CD4-positive, alpha-beta T cell (primary cell): ENCODE measurements around the gene ZKSCAN3. TPM values are rescaled to one million over a fixed set of nuclear protein-coding genes. Genes with fewer than 3 reads are reported as not detected.
"Not testable (repeated sequence)": the region's sequence is repeated elsewhere in the genome, so short reads cannot be mapped to it uniquely, and the experiment has no call there.

ENCODE experiments used
- ATAC-seq: fragments of 200-7000 bp; cut with Tn5 transposase; one replicate; pipeline ENCODE4 v1.10.0; 2022; ENCODE audit warnings: mild to moderate bottlenecking; ENCODE audit not compliant: poor library complexity
- CTCF ChIA-PET: fragments of 350-600 bp; sonication (Branson Sonifier 250); formaldehyde crosslinking; loops from one replicate; lab custom pipeline; 2021; ENCODE audit warnings: antibody characterized with exemption, inconsistent platforms; lab: Charles Lee
- POLR2A ChIA-PET: fragments of 350-600 bp; sonication (Branson Sonifier 250); formaldehyde crosslinking; loops from one replicate; lab custom pipeline; 2021; ENCODE audit warnings: antibody characterized with exemption, inconsistent platforms; lab: Charles Lee
- DNase-seq, 14 experiments: peaks; one replicate each; pipeline ENCODE4 v3.0.0-alpha.2; 2013 to 2020; ENCODE audit warnings: mixed read lengths in 2 of 14
- H3K27ac ChIP-seq, 2 donors: one replicate each; pipeline versions ENCODE4 v1.5.1 to v1.7.0; 2013; ENCODE audit warnings: low read length in 2 of 2, low read depth in 1 of 2, mild to moderate bottlenecking in 1 of 2
- H3K27me3 ChIP-seq, 2 experiments: 1 replicate in 1 of 2; 2 replicates in 1 of 2; pipeline versions ENCODE4 v1.6.1 to v1.7.0; 2013; ENCODE audit warnings: low read length in 2 of 2, control low read depth in 1 of 2, mild to moderate bottlenecking in 1 of 2, moderate library complexity in 1 of 2; ENCODE audit not compliant: insufficient read depth in 2 of 2, control insufficient read depth in 1 of 2
- H3K36me3 ChIP-seq: one replicate; pipeline ENCODE4 v1.6.1; 2013; ENCODE audit warnings: low read length, control low read depth; ENCODE audit not compliant: insufficient read depth
- H3K4me1 ChIP-seq: one replicate; pipeline ENCODE4 v1.6.1; 2013; ENCODE audit warnings: low read length, control low read depth; ENCODE audit not compliant: insufficient read depth
- H3K4me3 ChIP-seq: one replicate; pipeline ENCODE4 v1.5.1; 2013; ENCODE audit warnings: mild to moderate bottlenecking, low read length, moderate library complexity
- H3K9me3 ChIP-seq, 2 experiments: 1 replicate in 1 of 2; 2 replicates in 1 of 2; pipeline versions ENCODE4 v1.6.1 to v1.7.0; 2013; ENCODE audit warnings: low read length in 2 of 2, mild to moderate bottlenecking in 2 of 2, control low read depth in 1 of 2, moderate library complexity in 1 of 2; ENCODE audit not compliant: control insufficient read depth in 1 of 2, insufficient read depth in 1 of 2
- H3K27ac Mint-ChIP-seq: one replicate; pipeline ENCODE4 v1.8.0; 2020; ENCODE audit warnings: mixed read lengths
- H3K27me3 Mint-ChIP-seq: one replicate; pipeline ENCODE4 v1.8.0; 2021; ENCODE audit warnings: mixed read lengths
- H3K36me3 Mint-ChIP-seq: one replicate; pipeline ENCODE4 v1.8.0; 2021; ENCODE audit warnings: low read depth, mixed read lengths
- H3K4me1 Mint-ChIP-seq: one replicate; pipeline ENCODE4 v1.8.0; 2021; ENCODE audit warnings: low read depth, mixed read lengths
- H3K4me3 Mint-ChIP-seq: one replicate; pipeline ENCODE4 v1.8.0; 2020; ENCODE audit warnings: mild to moderate bottlenecking, mixed read lengths
- H3K9me3 Mint-ChIP-seq: one replicate; pipeline ENCODE4 v1.8.0; 2020; ENCODE audit warnings: mixed read lengths
- CTCF ChIP-seq: fragments of 200-600 bp; IDR thresholded peaks from one replicate; pipeline ENCODE4 v1.8.0; 2022; ENCODE audit warnings: antibody characterized with exemption, mild to moderate bottlenecking
- intact Hi-C, 2 experiments: fragments of 100-400 bp; cut with DNase I in 1 of 2; cut with micrococcal nuclease in 1 of 2; formaldehyde crosslinking; loops; one replicate each; pipeline versions ENCODE4 v1.15.1 to v1.9.0; 2023 to 2025; cut with DNase I, micrococcal nuclease
- total RNA-seq, 174 experiments: library from RNA in 2 of 174; stranded (reverse) in 2 of 174; gene quantifications; one replicate each; pipeline ENCODE4 v1.2.3 and lab custom pipeline; 2021 to 2026

Gene ZKSCAN3
- total RNA-seq, 2 experiments from 2014 or later: 0.88 to 0.89 TPM

DNA sequence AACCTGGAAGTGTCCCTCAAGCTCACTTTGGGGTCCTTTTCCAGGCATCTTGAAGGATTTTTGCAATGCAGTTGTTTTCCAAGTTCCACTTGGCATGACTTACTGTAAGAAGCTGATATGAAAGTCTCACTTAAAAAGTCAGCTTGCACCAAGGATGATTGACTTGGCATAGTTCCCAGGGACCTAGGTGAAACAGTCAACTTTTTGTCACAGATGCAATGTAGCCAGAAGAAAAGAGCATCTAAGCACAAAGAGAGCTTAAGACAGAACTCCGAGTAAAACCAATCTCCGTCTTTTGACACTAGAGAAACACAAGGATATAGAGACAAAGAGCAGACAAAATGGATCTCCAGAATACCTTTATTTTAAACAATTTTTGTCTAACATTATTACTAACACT is 52.5 kb downstream of the ZKSCAN3 start:
- Mint-ChIP-seq H3K36me3 (peaks cover 26% of the 10 kb centered on the region), H3K9me3 (peaks cover 2% of the 10 kb centered on the region), H3K4me1 (peaks cover 30% of the 10 kb centered on the region), H3K27ac (no peak overlapping the region), H3K4me3 (no peak overlapping the region), H3K27me3 (peaks cover 49% of the 10 kb centered on the region)
- ChIA-PET CTCF (interaction anchor here (1.2 kb wide), 1 partner anchor 19 kb away, joined by 3 read pairs; no protein-coding TSS in a partner anchor), POLR2A (interaction anchor here (0.7 kb wide), 1 partner anchor 142 kb away, joined by 4 read pairs; no protein-coding TSS in a partner anchor)
- no peak overlapping the region for H3K4me3 ChIP-seq
- H3K4me1 ChIP-seq: peaks cover 15% of the 10 kb centered on the region
- peaks cover 3% of the 10 kb centered on the region for H3K36me3 ChIP-seq
- no peak overlapping the region for H3K27ac ChIP-seq
- TF ChIP-seq CTCF: no peak
- no peaks in the 10 kb centered on the region for H3K27me3 ChIP-seq
- no peak for ATAC-seq
- DNase-seq: no peak
- no peaks in the 10 kb centered on the region for H3K9me3 ChIP-seq
- intact Hi-C loops: loop anchor here (5.0 kb wide), 2 partner anchors 140 to 150 kb away; partner anchors contain the start of gene ZKSCAN4 (in 1 of the 2)

- H3K4me1 ChIP-seq, POLR2A ChIA-PET, H3K9me3 Mint-ChIP-seq, CTCF ChIA-PET, H3K27ac Mint-ChIP-seq, H3K4me3 ChIP-seq, ATAC-seq, H3K27me3 ChIP-seq, DNase-seq, H3K4me3 Mint-ChIP-seq, H3K27ac ChIP-seq, H3K36me3 ChIP-seq, H3K9me3 ChIP-seq: not testable (repeated sequence)
- intact Hi-C loops: loop anchor here (5.0 kb wide), 2 partner anchors 138 to 152 kb away; partner anchors contain the start of gene ZKSCAN4 (in 1 of the 2)
- peaks cover 12% of the 10 kb centered on the region for H3K36me3 Mint-ChIP-seq
- H3K27me3 Mint-ChIP-seq: peaks cover 62% of the 10 kb centered on the region
- H3K4me1 Mint-ChIP-seq: peaks cover 16% of the 10 kb centered on the region
Observed at GRCh38 chr6:28403923-28404322, 54.2 kb downstream of the ZKSCAN3 start.

- no peaks in the 10 kb centered on the region for H3K4me1 Mint-ChIP-seq
- Histone ChIP-seq H3K9me3 (no peaks in the 10 kb centered on the region), H3K4me3 (no peak overlapping the region), H3K27ac (no peak overlapping the region), H3K27me3 (peaks cover 4 to 7% of the 10 kb centered on the region in 2 experiments), H3K36me3 (no peaks in the 10 kb centered on the region), H3K4me1 (no peaks in the 10 kb centered on the region)
- no peak for TF ChIP-seq CTCF
- intact Hi-C loops: no loop called here
- no peaks in the 10 kb centered on the region for H3K36me3 Mint-ChIP-seq
- ATAC-seq (no peak), DNase-seq (no peak)
- H3K27me3 Mint-ChIP-seq: peaks cover 65% of the 10 kb centered on the region
- H3K4me3 Mint-ChIP-seq: no peak overlapping the region
- no peak overlapping the region for H3K27ac Mint-ChIP-seq
- POLR2A ChIA-PET: no interaction called here
- CTCF ChIA-PET: no interaction called here
- peaks cover 4% of the 10 kb centered on the region for H3K9me3 Mint-ChIP-seq
Observed at GRCh38 chr6:28407401-28407800, 57.7 kb downstream of the ZKSCAN3 start.
